Measurements from ENCODE around the gene NKX2-1.

- TF ChIP-seq EP300 (IDR thresholded peaks at IDR 0.05) (no peak), CTCF (IDR thresholded peaks at IDR 0.05) (no peak)
Measured at GRCh38 chr14:36510874-36511273, 9.2 kb downstream of the NKX2-1 start.

All from stomach (tissue), 4 donors.